ENCODE measurements around the gene PNPLA3.

- TF ChIP-seq POLR2A (IDR thresholded peaks at IDR 0.05; ENCODE audit: low read depth, low read length) (no peak), RAD21 (IDR thresholded peaks at IDR 0.05; ENCODE audit: low read length) (no peak), MXI1 (IDR thresholded peaks at IDR 0.05; ENCODE audit: borderline replicate concordance, low read depth, low read length) (no peak), CTCF (conservative IDR thresholded peaks at IDR 0.05; ENCODE audit: low read depth, low read length) (no peak)
Observed at GRCh38 chr22:43955883-43956782, 32.5 kb downstream of the PNPLA3 start.
